ENCODE results near the gene SDR39U1. TPM values are rescaled to one million over a fixed set of nuclear protein-coding genes. Genes with fewer than 3 reads are reported as not detected.

The SDR39U1 gene
- polyA plus RNA-seq, 1 donor from 2014 or later: 142 TPM

GRCh38 chr14:24435192-24435810 lies 7.3 kb downstream of the SDR39U1 start:
- Histone ChIP-seq H3K27me3 (ENCODE audit: insufficient read depth, low read depth, low read length) (no peaks in the 10 kb centered on the region), H3K9me3 (ENCODE audit: low read length) (no peaks in the 10 kb centered on the region), H3K4me2 (ENCODE audit: low read length) (no peak overlapping the region), H3K9ac (ENCODE audit: low read length) (no peak overlapping the region), H2AFZ (ENCODE audit: low read depth, low read length) (no peak overlapping the region), H3K9me2 (ENCODE audit: insufficient read depth, low read length) (no peaks in the 10 kb centered on the region), H3F3A (ENCODE audit: insufficient read depth, low read length, poor library complexity, severe bottlenecking) (no peaks in the 10 kb centered on the region), H3K27ac (ENCODE audit: low read length) (no peak overlapping the region), H3K4me3 (ENCODE audit: low read length) (no peak overlapping the region), H4K20me1 (ENCODE audit: insufficient read depth) (no peaks in the 10 kb centered on the region), H3K79me2 (replicated peaks; ENCODE audit: insufficient read depth, low read length) (no peaks in the 10 kb centered on the region), H3K36me3 (ENCODE audit: insufficient read depth, low read length) (peaks cover 5% of the 10 kb centered on the region)
- TF ChIP-seq RAD21 (conservative IDR thresholded peaks at IDR 0.05) (no peak), EZH2 (IDR thresholded peaks at IDR 0.05; ENCODE audit: borderline replicate concordance, insufficient read depth, low read length, poor library complexity, severe bottlenecking) (no peak), TAF1 (IDR thresholded peaks at IDR 0.05; ENCODE audit: low read depth) (no peak), REST (IDR thresholded peaks at IDR 0.05; ENCODE audit: borderline replicate concordance) (no peak), POLR2AphosphoS5 (IDR thresholded peaks at IDR 0.05) (no peak)

GRCh38 chr14:24434676-24435075 lies 7.9 kb downstream of the SDR39U1 start:
- Histone ChIP-seq H3K4me2 (ENCODE audit: low read length) (no peak overlapping the region), H3K9me3 (ENCODE audit: low read length) (no peaks in the 10 kb centered on the region), H3K36me3 (ENCODE audit: insufficient read depth, low read length) (peaks cover 5% of the 10 kb centered on the region), H2AFZ (ENCODE audit: low read depth, low read length) (no peak overlapping the region), H3K27ac (ENCODE audit: low read length) (no peak overlapping the region), H3K9ac (ENCODE audit: low read length) (no peak overlapping the region), H3K79me2 (replicated peaks; ENCODE audit: insufficient read depth, low read length) (no peaks in the 10 kb centered on the region), H3K27me3 (ENCODE audit: insufficient read depth, low read depth, low read length) (peaks cover 2% of the 10 kb centered on the region), H4K20me1 (ENCODE audit: insufficient read depth) (no peaks in the 10 kb centered on the region), H3K9me2 (ENCODE audit: insufficient read depth, low read length) (no peaks in the 10 kb centered on the region), H3F3A (ENCODE audit: insufficient read depth, low read length, poor library complexity, severe bottlenecking) (no peaks in the 10 kb centered on the region), H3K4me3 (ENCODE audit: low read length) (no peak overlapping the region)
- TF ChIP-seq REST (IDR thresholded peaks at IDR 0.05; ENCODE audit: borderline replicate concordance) (no peak), SMC3 (conservative IDR thresholded peaks at IDR 0.05; ENCODE audit: poor library complexity) (no peak), EZH2 (IDR thresholded peaks at IDR 0.05; ENCODE audit: borderline replicate concordance, insufficient read depth, low read length, poor library complexity, severe bottlenecking) (no peak), TAF1 (IDR thresholded peaks at IDR 0.05; ENCODE audit: low read depth) (no peak), POLR2AphosphoS5 (IDR thresholded peaks at IDR 0.05) (no peak), RAD21 (conservative IDR thresholded peaks at IDR 0.05) (no peak), CTCF (IDR thresholded peaks at IDR 0.05; ENCODE audit: poor library complexity, severe bottlenecking) (no peak), MXI1 (conservative IDR thresholded peaks at IDR 0.05; ENCODE audit: poor library complexity, severe bottlenecking) (no peak), EP300 (conservative IDR thresholded peaks at IDR 0.05; ENCODE audit: poor library complexity, severe bottlenecking) (no peak)

All from neural cell (in vitro differentiated cells).